ENCODE results near the gene ARPP21. TPM values are rescaled to one million over a fixed set of nuclear protein-coding genes. Genes with fewer than 3 reads are reported as not detected.

Gene ARPP21
- polyA plus RNA-seq, 1 of the 3 experiments (the other 2 are of a cell fraction), result 1.6 TPM

GRCh38 chr3:35596335-35596995 lies 42.9 kb upstream of the ARPP21 start (continued):
- TF ChIP-seq, protein P1, sequence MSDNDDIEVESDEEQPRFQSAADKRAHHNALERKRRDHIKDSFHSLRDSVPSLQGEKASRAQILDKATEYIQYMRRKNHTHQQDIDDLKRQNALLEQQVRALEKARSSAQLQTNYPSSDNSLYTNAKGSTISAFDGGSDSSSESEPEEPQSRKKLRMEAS (IDR thresholded peaks at IDR 0.05; ENCODE audit: low read depth), result no peak
- TF ChIP-seq, protein P2, sequence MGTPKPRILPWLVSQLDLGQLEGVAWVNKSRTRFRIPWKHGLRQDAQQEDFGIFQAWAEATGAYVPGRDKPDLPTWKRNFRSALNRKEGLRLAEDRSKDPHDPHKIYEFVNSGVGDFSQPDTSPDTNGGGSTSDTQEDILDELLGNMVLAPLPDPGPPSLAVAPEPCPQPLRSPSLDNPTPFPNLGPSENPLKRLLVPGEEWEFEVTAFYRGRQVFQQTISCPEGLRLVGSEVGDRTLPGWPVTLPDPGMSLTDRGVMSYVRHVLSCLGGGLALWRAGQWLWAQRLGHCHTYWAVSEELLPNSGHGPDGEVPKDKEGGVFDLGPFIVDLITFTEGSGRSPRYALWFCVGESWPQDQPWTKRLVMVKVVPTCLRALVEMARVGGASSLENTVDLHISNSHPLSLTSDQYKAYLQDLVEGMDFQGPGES (IDR thresholded peaks at IDR 0.05; ENCODE audit: low read depth, low read length), result no peak
- TF ChIP-seq JUND (IDR thresholded peaks at IDR 0.05), result no peak
- TF ChIP-seq FOSL2 (IDR thresholded peaks at IDR 0.05; ENCODE audit: borderline replicate concordance, low read depth), result no peak
- TF ChIP-seq FOXJ3 (CRISPR knock-in tag; IDR thresholded peaks at IDR 0.05), result no peak
- TF ChIP-seq, protein P3, sequence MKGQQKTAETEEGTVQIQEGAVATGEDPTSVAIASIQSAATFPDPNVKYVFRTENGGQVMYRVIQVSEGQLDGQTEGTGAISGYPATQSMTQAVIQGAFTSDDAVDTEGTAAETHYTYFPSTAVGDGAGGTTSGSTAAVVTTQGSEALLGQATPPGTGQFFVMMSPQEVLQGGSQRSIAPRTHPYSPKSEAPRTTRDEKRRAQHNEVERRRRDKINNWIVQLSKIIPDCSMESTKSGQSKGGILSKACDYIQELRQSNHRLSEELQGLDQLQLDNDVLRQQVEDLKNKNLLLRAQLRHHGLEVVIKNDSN (IDR thresholded peaks at IDR 0.05; ENCODE audit: borderline replicate concordance, low read depth), result no peak
- TF ChIP-seq RXRA (IDR thresholded peaks at IDR 0.05; ENCODE audit: borderline replicate concordance, low read depth), result no peak

- Histone ChIP-seq H3K9ac (no peak overlapping the region), H2AFZ (ENCODE audit: low read depth) (no peak overlapping the region), H3K79me2 (ENCODE audit: insufficient read depth) (no peaks in the 10 kb centered on the region), H3K4me1 (ENCODE audit: control insufficient read depth in 1 of 2, insufficient read depth in 2 of 2, low read depth in 1 of 2, low read length in 1 of 2) (no peaks in the 10 kb centered on the region; a peak in 2 of 4 replicates), H3K9me2 (no peaks in the 10 kb centered on the region), H3F3A (replicated peaks; ENCODE audit: insufficient read depth) (no peaks in the 10 kb centered on the region), H3K27ac (ENCODE audit: low read depth in 2 of 2, low read length in 1 of 2) (no peak overlapping the region), H4K20me1 (ENCODE audit: insufficient read depth) (no peaks in the 10 kb centered on the region), H3K4me2 (no peak overlapping the region), H3K4me3 (ENCODE audit: low read depth in 2 of 2, low read length in 1 of 2) (no peak overlapping the region), H3K9me3 (no peaks in the 10 kb centered on the region), H3K36me3 (replicated peaks in 1 of 2; ENCODE audit: control insufficient read depth in 1 of 2, insufficient read depth in 2 of 2, low read length in 1 of 2) (no peaks in the 10 kb centered on the region), H3K27me3 (ENCODE audit: insufficient read depth) (no peaks in the 10 kb centered on the region)
- DNase-seq, result no peak
- ChIA-PET POLR2A (no interaction called here), CTCF (interaction anchor here (0.7 kb wide), 1 partner anchor 38 kb away, joined by 3 read pairs; no protein-coding TSS in a partner anchor)
- TF ChIP-seq GABPA (IDR thresholded peaks at IDR 0.05; ENCODE audit: low read depth) (no peak), ELF1 (IDR thresholded peaks at IDR 0.05) (no peak)
- TF ChIP-seq, protein P1 (IDR thresholded peaks at IDR 0.05; ENCODE audit: low read depth), result no peak
- WGBS (ENCODE audit: low lambda C conversion rate), result 60% methylated on average over 3 of the region's 3 CpGs
Observed at GRCh38 chr3:35597490-35597889, 41.8 kb upstream of the ARPP21 start.

- Histone ChIP-seq H3K36me3 (replicated peaks in 1 of 2; ENCODE audit: control insufficient read depth in 1 of 2, insufficient read depth in 2 of 2, low read length in 1 of 2) (no peaks in the 10 kb centered on the region), H3F3A (replicated peaks; ENCODE audit: insufficient read depth) (no peaks in the 10 kb centered on the region), H3K9me2 (no peaks in the 10 kb centered on the region), H2AFZ (ENCODE audit: low read depth) (no peak overlapping the region), H3K9me3 (no peaks in the 10 kb centered on the region), H3K4me3 (ENCODE audit: low read depth in 2 of 2, low read length in 1 of 2) (no peak overlapping the region), H3K27ac (ENCODE audit: low read depth in 2 of 2, low read length in 1 of 2) (no peak overlapping the region), H3K27me3 (ENCODE audit: insufficient read depth) (no peaks in the 10 kb centered on the region), H3K4me2 (no peak overlapping the region), H3K4me1 (ENCODE audit: control insufficient read depth in 1 of 2, insufficient read depth in 2 of 2, low read depth in 1 of 2, low read length in 1 of 2) (no peaks in the 10 kb centered on the region; a peak in 2 of 4 replicates), H3K9ac (no peak overlapping the region), H4K20me1 (ENCODE audit: insufficient read depth) (no peaks in the 10 kb centered on the region), H3K79me2 (ENCODE audit: insufficient read depth) (no peaks in the 10 kb centered on the region)
- TF ChIP-seq EZH2phosphoT487 (IDR thresholded peaks at IDR 0.05; ENCODE audit: borderline replicate concordance, low read depth) (no peak), TEAD4 (IDR thresholded peaks at IDR 0.05; ENCODE audit: borderline replicate concordance, insufficient read depth) (no peak), RAD21 (IDR thresholded peaks at IDR 0.05; ENCODE audit: low read length) (no peak), RCOR1 (IDR thresholded peaks at IDR 0.05; ENCODE audit: low read length) (no peak), TCF12 (IDR thresholded peaks at IDR 0.05) (no peak)
- TF ChIP-seq, protein P1 (IDR thresholded peaks at IDR 0.05; ENCODE audit: low read depth), result no peak
- WGBS (ENCODE audit: low lambda C conversion rate), result 57% methylated on average over 1 of the region's 1 CpG
- ChIA-PET CTCF (interaction anchor here (0.8 to 1.3 kb wide), 2 partner anchors 26 to 46 kb away, joined by 3 read pairs; no protein-coding TSS in a partner anchor), POLR2A (no interaction called here)
- no peak for DNase-seq
Observed at GRCh38 chr3:35598804-35599203, 40.5 kb upstream of the ARPP21 start.

Measured in SK-N-SH (cell line).